ENCODE data around the gene ANKRD42. TPM values are rescaled to one million over a fixed set of nuclear protein-coding genes. Genes with fewer than 3 reads are reported as not detected.
A peak's percentile ranks its signal among the peaks of the same experiment; 100 is the strongest.

The ANKRD42 gene
- total RNA-seq, 3 donors from 2014 or later (not counting 1 experiment from before 2014, with no cell fraction given): 10.4 to 13.3 (median 11.6) TPM

GRCh38 chr11:83175815-83176214 lies 17.7 kb upstream of the ANKRD42 start:
- H3K27me3 ChIP-seq (ENCODE audit: control insufficient read depth, insufficient read depth, low read length): no peaks in the 10 kb centered on the region
- Mint-ChIP-seq H3K36me3 (no peaks in the 10 kb centered on the region), H3K9me3 (no peaks in the 10 kb centered on the region), H3K4me3 (no peak overlapping the region), H3K27me3 (ENCODE audit: low read depth in 2 of 2) (no peaks in the 10 kb centered on the region), H3K27ac (peak overlapping the region; percentile 69 to 82), H3K4me1 (peaks cover 33 to 42% of the 10 kb centered on the region in 2 donors)
- TF ChIP-seq CTCF (IDR thresholded peaks at IDR 0.05): no peak
- H3K9me3 ChIP-seq (ENCODE audit: control insufficient read depth, insufficient read depth, low read length): no peaks in the 10 kb centered on the region
- H3K4me3 ChIP-seq (ENCODE audit: low read length): no peak overlapping the region
- no peak for ATAC-seq
- no peak overlapping the region for H3K27ac ChIP-seq (ENCODE audit: low read length)
- intact Hi-C loops (cut with micrococcal nuclease): no loop called here
- no peak for DNase-seq
- H3K4me1 ChIP-seq (ENCODE audit: control insufficient read depth, insufficient read depth, low read length): peaks cover 27% of the 10 kb centered on the region
- peaks cover 73% of the 10 kb centered on the region for H3K36me3 ChIP-seq (ENCODE audit: control insufficient read depth, insufficient read depth, low read length)
- WGBS (ENCODE audit: insufficient coverage): no CpG with 5 or more reads among the region's 1 CpG

- ATAC-seq (no peak), DNase-seq (no peak)
- Mint-ChIP-seq H3K4me1 (peaks cover 14 to 15% of the 10 kb centered on the region in 2 donors), H3K27me3 (ENCODE audit: low read depth in 2 of 2) (no peaks in the 10 kb centered on the region), H3K4me3 (no peak overlapping the region), H3K27ac (peak overlapping the region; percentile 74 to 75), H3K36me3 (peaks cover 14% of the 10 kb centered on the region), H3K9me3 (no peaks in the 10 kb centered on the region)
- 47% methylated on average over 2 of the region's 2 CpGs for WGBS (ENCODE audit: insufficient coverage)
- no peak for TF ChIP-seq CTCF (IDR thresholded peaks at IDR 0.05)
- Histone ChIP-seq H3K9me3 (ENCODE audit: control insufficient read depth, insufficient read depth, low read length) (no peaks in the 10 kb centered on the region), H3K4me3 (ENCODE audit: low read length) (no peak overlapping the region), H3K4me1 (ENCODE audit: control insufficient read depth, insufficient read depth, low read length) (no peaks in the 10 kb centered on the region), H3K36me3 (ENCODE audit: control insufficient read depth, insufficient read depth, low read length) (peaks cover 84% of the 10 kb centered on the region), H3K27ac (ENCODE audit: low read length) (no peak overlapping the region), H3K27me3 (ENCODE audit: control insufficient read depth, insufficient read depth, low read length) (no peaks in the 10 kb centered on the region)
- intact Hi-C loops (cut with micrococcal nuclease): no loop called here
These were observed 11.7 kb upstream of the ANKRD42 start for GRCh38 chr11:83181815-83182214.

- no peak overlapping the region for H3K4me3 Mint-ChIP-seq
- no peaks in the 10 kb centered on the region for H3K27me3 Mint-ChIP-seq (ENCODE audit: low read depth in 2 of 2)
- H3K9me3 ChIP-seq (ENCODE audit: control insufficient read depth, insufficient read depth, low read length): no peaks in the 10 kb centered on the region
- ATAC-seq: no peak
- H3K36me3 ChIP-seq (ENCODE audit: control insufficient read depth, insufficient read depth, low read length): peaks cover 65% of the 10 kb centered on the region
- H3K4me3 ChIP-seq (ENCODE audit: low read length): no peak overlapping the region
- peak overlapping the region in 1 of 2 donors; percentile 76 for H3K27ac Mint-ChIP-seq
- WGBS (ENCODE audit: insufficient coverage): no CpG with 5 or more reads among the region's 1 CpG
- H3K4me1 Mint-ChIP-seq: peaks cover 14 to 19% of the 10 kb centered on the region in 2 donors
- no peak for TF ChIP-seq CTCF (IDR thresholded peaks at IDR 0.05)
- no peaks in the 10 kb centered on the region for H3K27me3 ChIP-seq (ENCODE audit: control insufficient read depth, insufficient read depth, low read length)
- H3K9me3 Mint-ChIP-seq: no peaks in the 10 kb centered on the region
- H3K4me1 ChIP-seq (ENCODE audit: control insufficient read depth, insufficient read depth, low read length): no peaks in the 10 kb centered on the region
- no peak for DNase-seq
- peaks cover 25% of the 10 kb centered on the region for H3K36me3 Mint-ChIP-seq
- H3K27ac ChIP-seq (ENCODE audit: low read length): no peak overlapping the region
- intact Hi-C loops (cut with micrococcal nuclease): no loop called here
These were observed 7.7 kb upstream of the ANKRD42 start for GRCh38 chr11:83185767-83186166.

GRCh38 chr11:83187465-83187864 lies 6.0 kb upstream of the ANKRD42 start:
- Histone ChIP-seq H3K4me1 (ENCODE audit: control insufficient read depth, insufficient read depth, low read length) (peaks cover 4% of the 10 kb centered on the region), H3K4me3 (ENCODE audit: low read length) (no peak overlapping the region), H3K9me3 (ENCODE audit: control insufficient read depth, insufficient read depth, low read length) (no peaks in the 10 kb centered on the region), H3K27ac (ENCODE audit: low read length) (no peak overlapping the region), H3K36me3 (ENCODE audit: control insufficient read depth, insufficient read depth, low read length) (peaks cover 57% of the 10 kb centered on the region), H3K27me3 (ENCODE audit: control insufficient read depth, insufficient read depth, low read length) (no peaks in the 10 kb centered on the region)
- 100% methylated on average over 4 of the region's 4 CpGs for WGBS (ENCODE audit: insufficient coverage)
- peak overlapping the region; percentile 69 to 76 for H3K27ac Mint-ChIP-seq
- DNase-seq (no peak), ATAC-seq (no peak)
- peaks cover 10 to 17% of the 10 kb centered on the region in 2 donors for H3K4me1 Mint-ChIP-seq
- no peak for TF ChIP-seq CTCF (IDR thresholded peaks at IDR 0.05)
- intact Hi-C loops (cut with micrococcal nuclease): no loop called here
- H3K9me3 Mint-ChIP-seq: no peaks in the 10 kb centered on the region
- H3K36me3 Mint-ChIP-seq: peaks cover 28% of the 10 kb centered on the region
- H3K27me3 Mint-ChIP-seq (ENCODE audit: low read depth in 2 of 2): no peaks in the 10 kb centered on the region
- H3K4me3 Mint-ChIP-seq: no peak overlapping the region

Data from natural killer cell (primary cell).